RWPE1 (cell line): ENCODE results near the gene FNBP1L.

Experiments
- CTCF ChIA-PET: fragments of 350-600 bp; sonication (Branson Sonifier 250); formaldehyde crosslinking; extraction: SDS; loops from one replicate; lab custom pipeline; 2021; lab: Yijun Ruan, JAX
- POLR2A ChIA-PET: fragments of 400-600 bp; formaldehyde crosslinking; extraction: SDS; loops from one replicate; lab custom pipeline; 2020; ENCODE audit warnings: antibody characterized with exemption; ENCODE audit not compliant: low non-redundant PET; lab: Yijun Ruan, JAX
- DNase-seq: peaks from one replicate; pipeline ENCODE4 v3.0.0; 2012; ENCODE audit warnings: low spot score
- H3K27ac ChIP-seq: fragments of 450-650 bp; 2 replicates; pipeline ENCODE4 v1.5.1; 2017
- TF ChIP-seq, protein P1 (sequence below): fragments of 450-650 bp; conservative IDR thresholded peaks from 2 replicates; pipeline ENCODE4 v1.5.1; 2017; ENCODE audit warnings: low read depth, mild to moderate bottlenecking

FNBP1L gene

DNA sequence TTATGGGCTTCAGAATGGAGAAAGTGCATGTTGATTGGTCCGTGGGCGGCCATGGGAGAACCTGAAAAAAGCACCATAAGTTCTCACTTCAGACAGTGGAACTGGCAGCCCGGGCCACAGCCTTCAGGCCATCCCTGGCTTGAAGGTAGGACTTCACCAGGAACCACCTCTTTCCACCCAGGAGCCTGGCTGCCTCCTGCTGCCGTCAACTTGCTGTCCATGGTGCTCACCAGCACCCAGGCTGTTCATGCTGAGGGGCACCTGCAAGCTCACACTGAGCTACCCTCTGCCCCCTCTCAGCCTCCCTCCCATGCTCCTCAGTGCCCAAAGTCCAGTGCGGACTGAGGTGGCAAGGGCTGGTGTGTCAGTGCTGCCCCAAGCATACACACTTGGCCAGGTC, 12.9 kb upstream of the FNBP1L start:
- DNase-seq = no peak
- no peak overlapping the region for H3K27ac ChIP-seq
- POLR2A ChIA-PET = no interaction called here
- TF ChIP-seq, protein P1, sequence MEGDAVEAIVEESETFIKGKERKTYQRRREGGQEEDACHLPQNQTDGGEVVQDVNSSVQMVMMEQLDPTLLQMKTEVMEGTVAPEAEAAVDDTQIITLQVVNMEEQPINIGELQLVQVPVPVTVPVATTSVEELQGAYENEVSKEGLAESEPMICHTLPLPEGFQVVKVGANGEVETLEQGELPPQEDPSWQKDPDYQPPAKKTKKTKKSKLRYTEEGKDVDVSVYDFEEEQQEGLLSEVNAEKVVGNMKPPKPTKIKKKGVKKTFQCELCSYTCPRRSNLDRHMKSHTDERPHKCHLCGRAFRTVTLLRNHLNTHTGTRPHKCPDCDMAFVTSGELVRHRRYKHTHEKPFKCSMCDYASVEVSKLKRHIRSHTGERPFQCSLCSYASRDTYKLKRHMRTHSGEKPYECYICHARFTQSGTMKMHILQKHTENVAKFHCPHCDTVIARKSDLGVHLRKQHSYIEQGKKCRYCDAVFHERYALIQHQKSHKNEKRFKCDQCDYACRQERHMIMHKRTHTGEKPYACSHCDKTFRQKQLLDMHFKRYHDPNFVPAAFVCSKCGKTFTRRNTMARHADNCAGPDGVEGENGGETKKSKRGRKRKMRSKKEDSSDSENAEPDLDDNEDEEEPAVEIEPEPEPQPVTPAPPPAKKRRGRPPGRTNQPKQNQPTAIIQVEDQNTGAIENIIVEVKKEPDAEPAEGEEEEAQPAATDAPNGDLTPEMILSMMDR = no peak
- CTCF ChIA-PET = interaction anchor here (1.7 kb wide), 1 partner anchor 130 kb away, joined by 10 read pairs; no protein-coding TSS in a partner anchor

DNA sequence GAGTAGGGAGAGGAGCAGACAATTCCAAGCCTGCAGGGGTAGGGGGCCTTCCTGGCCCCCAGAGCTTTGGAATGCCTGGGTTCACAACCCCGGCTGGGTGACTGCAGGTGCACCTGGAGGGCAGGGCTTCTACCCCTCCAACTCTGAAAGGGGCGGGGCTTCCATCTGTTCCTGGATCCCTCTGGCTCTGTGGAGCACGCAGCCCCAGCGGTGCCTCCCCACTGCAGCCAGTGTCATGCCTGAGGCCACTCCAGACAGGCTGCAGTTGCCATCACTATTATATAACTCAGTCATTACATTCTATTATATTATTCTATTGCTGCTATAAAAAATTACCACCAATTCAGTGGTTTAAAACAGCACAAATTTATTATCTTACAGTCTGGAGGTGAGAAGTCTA, 12.5 kb upstream of the FNBP1L start:
- no peak overlapping the region for H3K27ac ChIP-seq
- ChIA-PET POLR2A (no interaction called here), CTCF (no interaction called here)
- TF ChIP-seq, protein P1 = no peak
- no peak for DNase-seq

DNA sequence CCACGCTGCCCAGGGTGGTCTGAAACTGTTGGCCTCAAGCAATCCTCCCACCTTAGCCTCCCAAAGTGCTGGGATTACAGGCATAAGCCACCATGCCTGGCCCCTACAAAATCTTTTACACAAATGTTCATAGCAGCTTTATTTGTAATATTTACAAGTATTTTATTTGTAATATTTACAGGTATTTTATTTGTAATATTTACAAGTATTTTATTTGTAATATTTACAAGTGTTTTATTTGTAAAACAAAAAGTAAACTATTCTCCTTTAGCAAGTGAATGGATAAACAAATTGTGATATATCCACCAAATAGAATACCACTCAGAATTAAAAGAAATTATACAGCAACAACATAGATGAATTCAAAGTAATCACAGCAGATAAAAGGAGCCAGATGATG, 11.4 kb upstream of the FNBP1L start:
- POLR2A ChIA-PET = no interaction called here
- TF ChIP-seq, protein P1 = no peak

DNA sequence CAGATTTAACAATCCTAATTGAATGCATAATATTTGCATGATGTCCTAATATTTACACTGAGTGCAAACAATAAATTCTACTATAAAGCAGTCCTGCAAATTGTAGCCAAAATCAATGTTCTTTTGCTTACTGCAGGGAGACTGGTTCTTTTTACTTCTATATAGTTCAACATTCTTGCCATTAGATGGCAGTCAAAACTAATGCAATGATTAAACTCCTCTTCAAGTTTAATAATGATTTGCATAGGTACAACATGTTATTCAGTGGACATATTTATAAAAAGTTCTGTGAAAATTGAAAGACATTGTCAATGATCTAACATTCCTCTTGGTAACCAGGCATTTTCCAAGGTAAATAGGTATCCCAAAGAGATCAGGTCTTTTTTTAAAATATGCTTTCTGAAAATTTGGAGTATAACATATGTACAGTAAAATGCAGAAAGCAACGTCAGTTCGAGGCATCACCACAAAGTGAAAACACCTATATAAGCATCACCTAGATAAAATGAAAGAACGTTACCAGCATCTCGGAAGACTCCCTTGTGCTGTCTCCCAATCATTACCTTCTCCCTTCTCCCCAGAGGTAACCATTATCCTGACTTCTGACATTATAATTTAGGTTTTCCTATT, 9.8 kb upstream of the FNBP1L start:
- no peak overlapping the region for H3K27ac ChIP-seq
- TF ChIP-seq, protein P1 = peak; percentile 76
- CTCF ChIA-PET = interaction anchor here (0.7 to 1.1 kb wide), 3 partner anchors 32 to 224 kb away, joined by 3 to 5 read pairs (median 3); no protein-coding TSS in a partner anchor
- POLR2A ChIA-PET = no interaction called here
- DNase-seq = peak; percentile 62

More for the DNA sequence above, 11.4 kb upstream of the FNBP1L start:
- H3K27ac ChIP-seq = no peak overlapping the region
- no peak for DNase-seq
- CTCF ChIA-PET = interaction anchor here (1.1 kb wide), 3 partner anchors 30 to 377 kb away, joined by 3 to 5 read pairs (median 5); no protein-coding TSS in a partner anchor

DNA sequence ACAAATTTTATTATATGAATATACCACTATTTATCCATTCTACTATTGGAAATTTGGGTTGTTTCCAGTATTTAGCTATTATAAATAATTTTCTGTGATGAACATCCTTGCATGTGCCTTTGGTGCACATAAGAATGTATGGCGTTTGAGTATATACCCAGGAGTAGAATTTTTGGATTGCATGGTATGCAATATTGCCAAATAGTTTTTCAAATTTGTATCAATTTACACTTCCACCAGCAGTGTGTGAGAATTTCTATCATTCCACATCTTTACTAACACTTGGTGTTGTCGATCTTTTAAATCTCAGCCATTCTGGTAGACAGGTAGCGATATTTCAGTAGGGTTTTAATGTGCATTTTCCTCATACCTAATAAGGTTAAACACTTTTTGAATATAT, 9.2 kb upstream of the FNBP1L start:
- DNase-seq = no peak
- H3K27ac ChIP-seq = no peak overlapping the region
- ChIA-PET CTCF (interaction anchor here (0.7 kb wide), 1 partner anchor 153 kb away, joined by 3 read pairs; no protein-coding TSS in a partner anchor), POLR2A (no interaction called here)
- TF ChIP-seq, protein P1 = no peak

DNA sequence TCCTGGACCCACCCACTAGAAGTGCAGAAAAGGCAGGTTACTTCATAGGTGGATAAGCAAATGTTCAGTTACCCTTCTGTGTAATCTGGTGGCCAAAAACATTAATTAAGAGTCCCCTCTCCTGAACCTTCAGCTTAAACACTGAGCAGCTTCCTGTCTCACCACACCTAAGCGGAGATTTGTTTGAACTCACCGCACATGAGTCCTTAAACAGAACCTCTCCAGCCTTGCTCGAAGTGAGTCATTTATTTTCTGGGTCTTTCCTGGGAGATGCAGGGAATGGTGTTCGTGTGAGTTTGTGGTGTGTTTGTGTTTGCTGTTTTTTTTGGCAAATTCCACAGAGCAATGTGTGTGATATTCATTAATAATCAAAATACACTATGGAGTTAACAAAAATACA, 7.6 kb upstream of the FNBP1L start:
- CTCF ChIA-PET = no interaction called here

More for the DNA sequence above, 7.6 kb upstream of the FNBP1L start:
- no peak for DNase-seq
- TF ChIP-seq, protein P1 = no peak
- POLR2A ChIA-PET = no interaction called here
- H3K27ac ChIP-seq = no peak overlapping the region
